ENCODE data around the gene RELT.

DNA sequence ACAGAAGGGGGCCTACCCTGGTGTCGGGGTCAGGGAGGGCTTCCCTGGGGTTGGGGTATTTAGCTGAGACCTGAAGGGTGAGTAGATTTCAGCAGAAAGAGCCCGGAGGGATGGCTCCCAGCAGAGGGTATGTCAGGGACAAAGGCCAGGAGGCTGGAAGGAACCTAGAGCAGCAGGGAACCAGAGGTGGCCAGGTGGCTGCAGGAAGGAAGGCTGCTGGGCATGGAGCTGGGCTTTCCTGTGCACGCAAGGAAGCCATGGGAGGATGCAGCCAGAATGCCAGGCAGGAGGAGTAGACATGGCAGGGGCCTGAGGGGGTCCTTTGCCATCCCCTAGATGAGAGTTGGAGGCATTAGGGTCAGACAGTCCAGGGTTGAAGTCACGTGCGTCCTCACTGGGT lies 27.4 kb upstream of the RELT start:
- TF ChIP-seq, protein P1, sequence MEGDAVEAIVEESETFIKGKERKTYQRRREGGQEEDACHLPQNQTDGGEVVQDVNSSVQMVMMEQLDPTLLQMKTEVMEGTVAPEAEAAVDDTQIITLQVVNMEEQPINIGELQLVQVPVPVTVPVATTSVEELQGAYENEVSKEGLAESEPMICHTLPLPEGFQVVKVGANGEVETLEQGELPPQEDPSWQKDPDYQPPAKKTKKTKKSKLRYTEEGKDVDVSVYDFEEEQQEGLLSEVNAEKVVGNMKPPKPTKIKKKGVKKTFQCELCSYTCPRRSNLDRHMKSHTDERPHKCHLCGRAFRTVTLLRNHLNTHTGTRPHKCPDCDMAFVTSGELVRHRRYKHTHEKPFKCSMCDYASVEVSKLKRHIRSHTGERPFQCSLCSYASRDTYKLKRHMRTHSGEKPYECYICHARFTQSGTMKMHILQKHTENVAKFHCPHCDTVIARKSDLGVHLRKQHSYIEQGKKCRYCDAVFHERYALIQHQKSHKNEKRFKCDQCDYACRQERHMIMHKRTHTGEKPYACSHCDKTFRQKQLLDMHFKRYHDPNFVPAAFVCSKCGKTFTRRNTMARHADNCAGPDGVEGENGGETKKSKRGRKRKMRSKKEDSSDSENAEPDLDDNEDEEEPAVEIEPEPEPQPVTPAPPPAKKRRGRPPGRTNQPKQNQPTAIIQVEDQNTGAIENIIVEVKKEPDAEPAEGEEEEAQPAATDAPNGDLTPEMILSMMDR (conservative IDR thresholded peaks at IDR 0.05; ENCODE audit: low read depth in 2 of 2) = no peak
- TF ChIP-seq POLR2AphosphoS5 (IDR thresholded peaks at IDR 0.05; ENCODE audit: low read depth) = no peak
- TF ChIP-seq, protein P2, sequence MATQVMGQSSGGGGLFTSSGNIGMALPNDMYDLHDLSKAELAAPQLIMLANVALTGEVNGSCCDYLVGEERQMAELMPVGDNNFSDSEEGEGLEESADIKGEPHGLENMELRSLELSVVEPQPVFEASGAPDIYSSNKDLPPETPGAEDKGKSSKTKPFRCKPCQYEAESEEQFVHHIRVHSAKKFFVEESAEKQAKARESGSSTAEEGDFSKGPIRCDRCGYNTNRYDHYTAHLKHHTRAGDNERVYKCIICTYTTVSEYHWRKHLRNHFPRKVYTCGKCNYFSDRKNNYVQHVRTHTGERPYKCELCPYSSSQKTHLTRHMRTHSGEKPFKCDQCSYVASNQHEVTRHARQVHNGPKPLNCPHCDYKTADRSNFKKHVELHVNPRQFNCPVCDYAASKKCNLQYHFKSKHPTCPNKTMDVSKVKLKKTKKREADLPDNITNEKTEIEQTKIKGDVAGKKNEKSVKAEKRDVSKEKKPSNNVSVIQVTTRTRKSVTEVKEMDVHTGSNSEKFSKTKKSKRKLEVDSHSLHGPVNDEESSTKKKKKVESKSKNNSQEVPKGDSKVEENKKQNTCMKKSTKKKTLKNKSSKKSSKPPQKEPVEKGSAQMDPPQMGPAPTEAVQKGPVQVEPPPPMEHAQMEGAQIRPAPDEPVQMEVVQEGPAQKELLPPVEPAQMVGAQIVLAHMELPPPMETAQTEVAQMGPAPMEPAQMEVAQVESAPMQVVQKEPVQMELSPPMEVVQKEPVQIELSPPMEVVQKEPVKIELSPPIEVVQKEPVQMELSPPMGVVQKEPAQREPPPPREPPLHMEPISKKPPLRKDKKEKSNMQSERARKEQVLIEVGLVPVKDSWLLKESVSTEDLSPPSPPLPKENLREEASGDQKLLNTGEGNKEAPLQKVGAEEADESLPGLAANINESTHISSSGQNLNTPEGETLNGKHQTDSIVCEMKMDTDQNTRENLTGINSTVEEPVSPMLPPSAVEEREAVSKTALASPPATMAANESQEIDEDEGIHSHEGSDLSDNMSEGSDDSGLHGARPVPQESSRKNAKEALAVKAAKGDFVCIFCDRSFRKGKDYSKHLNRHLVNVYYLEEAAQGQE (IDR thresholded peaks at IDR 0.05; ENCODE audit: unreplicated experiment) = no peak
- TF ChIP-seq, protein P3, sequence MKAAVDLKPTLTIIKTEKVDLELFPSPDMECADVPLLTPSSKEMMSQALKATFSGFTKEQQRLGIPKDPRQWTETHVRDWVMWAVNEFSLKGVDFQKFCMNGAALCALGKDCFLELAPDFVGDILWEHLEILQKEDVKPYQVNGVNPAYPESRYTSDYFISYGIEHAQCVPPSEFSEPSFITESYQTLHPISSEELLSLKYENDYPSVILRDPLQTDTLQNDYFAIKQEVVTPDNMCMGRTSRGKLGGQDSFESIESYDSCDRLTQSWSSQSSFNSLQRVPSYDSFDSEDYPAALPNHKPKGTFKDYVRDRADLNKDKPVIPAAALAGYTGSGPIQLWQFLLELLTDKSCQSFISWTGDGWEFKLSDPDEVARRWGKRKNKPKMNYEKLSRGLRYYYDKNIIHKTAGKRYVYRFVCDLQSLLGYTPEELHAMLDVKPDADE (IDR thresholded peaks at IDR 0.05) = no peak
- TF ChIP-seq CREB1 (CRISPR knock-in tag; IDR thresholded peaks at IDR 0.05; ENCODE audit: low read depth) = no peak
- TF ChIP-seq EZH2 (IDR thresholded peaks at IDR 0.05; ENCODE audit: low read depth, unreplicated experiment) = no peak

Data from GM23338 (cell line).